ENCODE results near the gene MAP7D1.

GRCh38 chr1:36183309-36183856 lies 27.4 kb downstream of the MAP7D1 start:
- TF ChIP-seq CTCF (IDR thresholded peaks at IDR 0.05) (no peak), ZFX (IDR thresholded peaks at IDR 0.05; ENCODE audit: borderline replicate concordance) (no peak)
